GM12864 (cell line): ENCODE results near the gene ATF6.

Experiments
- DNase-seq: peaks from one replicate; pipeline ENCODE4 v3.0.0-alpha.2; 2011; ENCODE audit warnings: low read depth
- H3K4me3 ChIP-seq: 2 replicates; pipeline ENCODE4 v1.5.1; 2011; ENCODE audit warnings: mild to moderate bottlenecking, low read depth, low read length, control low read depth
- TF ChIP-seq, protein P1 (sequence below): IDR thresholded peaks from 2 replicates; pipeline ENCODE4 v1.5.1; 2011; ENCODE audit warnings: low read depth, mild to moderate bottlenecking, moderate library complexity, low read length, control low read depth, inconsistent platforms; ENCODE audit errors: missing control alignments

The ATF6 gene

DNA sequence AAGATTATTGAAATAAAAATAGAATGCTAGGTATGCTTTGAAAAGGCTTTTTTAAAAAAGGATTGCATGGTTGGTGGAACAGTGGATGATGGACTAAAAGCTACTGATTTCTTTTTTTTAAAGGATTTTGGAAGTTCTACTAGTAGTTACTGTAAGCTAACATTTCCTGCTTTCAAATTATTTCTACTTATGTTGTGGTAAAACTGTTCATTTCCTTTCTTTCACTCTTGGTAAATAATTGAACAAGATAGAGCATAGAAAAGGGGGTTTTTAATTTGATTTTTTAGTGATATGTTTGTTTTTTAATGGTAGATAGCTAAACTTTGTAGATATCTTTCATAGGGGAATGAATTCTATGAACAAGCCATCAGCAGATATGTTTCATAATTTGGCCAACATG is 153.1 kb downstream of the ATF6 start:
- no peak overlapping the region for H3K4me3 ChIP-seq
- TF ChIP-seq, protein P1, sequence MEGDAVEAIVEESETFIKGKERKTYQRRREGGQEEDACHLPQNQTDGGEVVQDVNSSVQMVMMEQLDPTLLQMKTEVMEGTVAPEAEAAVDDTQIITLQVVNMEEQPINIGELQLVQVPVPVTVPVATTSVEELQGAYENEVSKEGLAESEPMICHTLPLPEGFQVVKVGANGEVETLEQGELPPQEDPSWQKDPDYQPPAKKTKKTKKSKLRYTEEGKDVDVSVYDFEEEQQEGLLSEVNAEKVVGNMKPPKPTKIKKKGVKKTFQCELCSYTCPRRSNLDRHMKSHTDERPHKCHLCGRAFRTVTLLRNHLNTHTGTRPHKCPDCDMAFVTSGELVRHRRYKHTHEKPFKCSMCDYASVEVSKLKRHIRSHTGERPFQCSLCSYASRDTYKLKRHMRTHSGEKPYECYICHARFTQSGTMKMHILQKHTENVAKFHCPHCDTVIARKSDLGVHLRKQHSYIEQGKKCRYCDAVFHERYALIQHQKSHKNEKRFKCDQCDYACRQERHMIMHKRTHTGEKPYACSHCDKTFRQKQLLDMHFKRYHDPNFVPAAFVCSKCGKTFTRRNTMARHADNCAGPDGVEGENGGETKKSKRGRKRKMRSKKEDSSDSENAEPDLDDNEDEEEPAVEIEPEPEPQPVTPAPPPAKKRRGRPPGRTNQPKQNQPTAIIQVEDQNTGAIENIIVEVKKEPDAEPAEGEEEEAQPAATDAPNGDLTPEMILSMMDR, result no peak
- no peak for DNase-seq

DNA sequence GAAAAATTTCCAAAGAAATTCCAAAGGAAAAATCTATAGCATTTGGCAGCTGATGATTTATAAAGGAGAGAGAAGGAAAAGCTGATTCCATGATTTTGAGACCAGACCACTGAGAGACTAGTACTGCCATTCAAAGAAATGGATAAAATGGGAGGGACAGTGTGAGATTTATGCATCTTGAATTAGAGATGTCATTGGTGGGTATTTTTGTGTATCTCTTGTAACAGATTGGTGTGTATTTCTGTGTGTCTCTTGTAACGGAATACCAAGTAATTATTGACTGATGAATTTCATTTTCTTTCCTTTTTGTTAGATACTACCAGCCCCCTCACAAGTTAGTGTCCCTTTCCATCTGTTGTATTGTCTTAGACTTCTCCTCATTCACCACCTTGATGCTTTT is 155.4 kb downstream of the ATF6 start:
- TF ChIP-seq, protein P1, result no peak
- no peak overlapping the region for H3K4me3 ChIP-seq

DNA sequence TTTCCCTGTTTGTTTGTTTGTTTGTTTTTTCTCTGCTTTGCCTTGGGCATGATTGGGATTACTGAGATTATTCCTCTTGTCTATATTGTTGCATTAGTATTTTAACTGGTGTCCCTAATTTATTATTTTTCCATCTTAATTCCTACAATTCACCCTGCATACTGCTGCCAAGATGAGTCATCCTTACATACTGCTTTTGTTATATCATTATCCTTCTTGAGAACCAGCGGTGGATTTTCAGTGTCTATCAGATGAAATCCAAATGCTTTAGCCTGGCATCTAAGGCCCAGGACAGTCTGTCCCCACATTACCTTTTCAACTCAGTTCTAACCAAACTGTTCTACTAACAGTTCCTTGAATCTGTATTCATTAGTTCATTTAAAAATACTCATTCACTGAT is 155.9 kb downstream of the ATF6 start:
- TF ChIP-seq, protein P1, result no peak
- DNase-seq, result no peak
- no peak overlapping the region for H3K4me3 ChIP-seq

More for the DNA sequence above, 155.4 kb downstream of the ATF6 start:
- DNase-seq, result no peak

DNA sequence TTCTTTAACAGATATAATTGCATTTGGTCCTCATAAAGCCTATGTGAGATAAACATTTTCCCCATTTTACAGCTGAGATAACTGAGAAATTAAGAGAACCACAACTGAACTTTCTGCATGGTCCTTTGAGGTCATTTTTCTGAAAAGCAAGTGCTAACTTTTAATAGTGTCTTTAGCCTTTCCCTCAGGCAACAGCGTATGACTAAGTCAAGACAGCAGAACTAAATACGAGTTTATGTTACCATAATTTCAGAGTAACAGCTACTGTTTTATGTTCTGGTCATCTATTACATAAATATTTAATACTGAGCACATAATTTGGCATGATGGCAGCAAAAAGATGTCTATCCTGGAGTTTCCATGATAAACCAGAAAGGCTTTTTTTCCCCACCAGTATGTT is 161.9 kb downstream of the ATF6 start:
- H3K4me3 ChIP-seq, result no peak overlapping the region
- no peak for DNase-seq
- TF ChIP-seq, protein P1, result no peak

DNA sequence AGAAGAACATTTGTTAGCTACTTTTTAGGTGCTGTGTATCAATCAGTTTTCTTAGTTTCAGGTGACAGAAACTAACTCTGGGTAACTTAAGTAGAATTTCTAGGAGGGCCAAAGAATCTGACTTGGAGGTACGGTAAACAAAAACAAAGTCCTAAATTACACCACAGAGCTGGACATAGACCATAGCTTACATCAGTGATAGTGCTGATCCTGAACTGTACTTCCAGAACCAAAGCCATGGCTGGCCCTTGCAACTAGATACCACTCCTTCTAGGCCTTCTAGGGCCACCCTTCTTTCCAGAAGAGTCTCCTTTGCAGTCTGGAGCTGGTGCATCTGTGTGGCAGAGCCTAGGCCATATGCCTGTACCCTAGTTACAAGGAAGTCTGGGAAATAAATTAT is 163.0 kb downstream of the ATF6 start:
- no peak for DNase-seq
- TF ChIP-seq, protein P1, result no peak
- no peak overlapping the region for H3K4me3 ChIP-seq

DNA sequence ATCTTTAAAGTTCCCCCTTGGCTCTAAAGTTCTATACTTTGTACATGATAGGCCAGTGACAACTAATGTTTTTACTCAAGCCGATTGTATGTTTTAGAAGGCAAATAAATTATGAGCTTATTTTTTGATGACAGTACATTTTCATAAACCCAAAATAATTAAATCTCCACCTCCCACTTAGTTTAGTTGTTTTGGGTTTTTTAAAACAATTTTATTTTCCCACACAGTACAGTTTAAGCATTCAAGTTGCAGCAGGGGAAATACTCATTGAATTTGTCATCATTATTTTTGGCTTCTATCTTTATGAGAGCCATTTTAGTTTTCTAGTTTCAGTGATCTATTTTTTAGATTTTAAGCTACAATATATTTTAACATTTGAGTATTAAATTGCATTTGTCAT is 163.9 kb downstream of the ATF6 start:
- no peak overlapping the region for H3K4me3 ChIP-seq
- TF ChIP-seq, protein P1, result no peak
- no peak for DNase-seq

DNA sequence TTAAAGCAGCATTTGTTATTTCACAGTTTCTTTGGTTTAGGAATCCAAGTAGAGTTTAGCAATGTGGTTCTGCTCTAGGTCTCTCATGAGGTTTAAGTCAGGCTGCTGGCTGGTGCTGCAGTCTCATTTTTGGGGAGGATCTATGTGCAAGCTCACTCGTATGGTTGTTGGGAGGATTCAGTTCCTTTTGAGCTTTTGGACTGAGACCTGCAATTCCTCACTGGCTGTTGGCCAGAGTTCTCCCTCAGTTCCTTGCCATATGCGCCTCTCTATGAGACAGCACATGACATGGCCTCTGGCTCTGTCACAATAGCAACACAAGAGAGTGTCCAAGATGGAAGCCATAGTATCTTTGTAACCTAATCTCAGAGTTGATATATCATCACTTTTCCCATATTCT is 166.5 kb downstream of the ATF6 start:
- DNase-seq, result no peak
- TF ChIP-seq, protein P1, result no peak

More for the DNA sequence above, 166.5 kb downstream of the ATF6 start:
- no peak overlapping the region for H3K4me3 ChIP-seq
